Left hindlimb (tissue), 1 donor: Measurements from ENCODE around the gene TMEM128.
"Not testable (repeated sequence)": the region's sequence is repeated elsewhere in the genome, so short reads cannot be mapped to it uniquely, and the experiment has no call there.

Source experiments
- DNase-seq: peaks from one replicate; pipeline ENCODE4 v3.0.0-alpha.2; 2018

Gene TMEM128

GRCh38 chr4:4254666-4255065 lies 6.6 kb upstream of the TMEM128 start:
- no peak for DNase-seq

GRCh38 chr4:4254199-4254598 lies 6.2 kb upstream of the TMEM128 start:
- no peak for DNase-seq

GRCh38 chr4:4249866-4250265 lies 1.8 kb upstream of the TMEM128 start:
- no peak for DNase-seq

GRCh38 chr4:4249342-4249741 lies 1.3 kb upstream of the TMEM128 start:
- DNase-seq: not testable (repeated sequence)

GRCh38 chr4:4248885-4249203 lies 821 bp upstream of the TMEM128 start:
- no peak for DNase-seq

- DNase-seq: no peak
Measured at GRCh38 chr4:4247696-4248028, 361 bp downstream of the TMEM128 start.

- DNase-seq: no peak
Measured at GRCh38 chr4:4245172-4245571, 2.9 kb downstream of the TMEM128 start.

- DNase-seq: not testable (repeated sequence)
Measured at GRCh38 chr4:4239551-4239950, 8.5 kb downstream of the TMEM128 start.

GRCh38 chr4:4233610-4234009 lies 14.4 kb downstream of the TMEM128 start:
- no peak for DNase-seq

- DNase-seq: no peak
Measured at GRCh38 chr4:4228356-4228668, 19.7 kb downstream of the TMEM128 start.

GRCh38 chr4:4227510-4228355 lies 20.3 kb downstream of the TMEM128 start:
- no peak for DNase-seq

- no peak for DNase-seq
Measured at GRCh38 chr4:4226606-4227438, 21.2 kb downstream of the TMEM128 start, which contains the start of gene OTOP1. OTOP1 (minus strand) TSS chr4:4226929; CDS start chr4:4226864, 65 bp downstream.

GRCh38 chr4:4225915-4226605 lies 22.0 kb downstream of the TMEM128 start:
- DNase-seq: no peak

GRCh38 chr4:4217113-4217512 lies 30.9 kb downstream of the TMEM128 start:
- DNase-seq: no peak

GRCh38 chr4:4216648-4217047 lies 31.4 kb downstream of the TMEM128 start:
- no peak for DNase-seq

- not testable (repeated sequence) for DNase-seq
Measured at GRCh38 chr4:4213674-4214073, 34.3 kb downstream of the TMEM128 start.

- no peak for DNase-seq
Measured at GRCh38 chr4:4206204-4206603, 41.8 kb downstream of the TMEM128 start.

- no peak for DNase-seq
Measured at GRCh38 chr4:4204401-4204745, 43.6 kb downstream of the TMEM128 start.

GRCh38 chr4:4203688-4204400 lies 44.2 kb downstream of the TMEM128 start:
- no peak for DNase-seq

- no peak for DNase-seq
Measured at GRCh38 chr4:4202510-4202909, 45.5 kb downstream of the TMEM128 start.

GRCh38 chr4:4200624-4201023 lies 47.4 kb downstream of the TMEM128 start:
- DNase-seq: no peak

- no peak for DNase-seq
Measured at GRCh38 chr4:4195354-4195753, 52.7 kb downstream of the TMEM128 start.

- not testable (repeated sequence) for DNase-seq
Measured at GRCh38 chr4:4188557-4188956, 59.5 kb downstream of the TMEM128 start.
